Activated T-cell treated with anti-CD3 and anti-CD28 coated beads, Interleukin-2, amount 50 U/mL, for 48 hours (primary cell): ENCODE results near the gene FGD5.
"Not testable (repeated sequence)": the region's sequence is repeated elsewhere in the genome, so short reads cannot be mapped to it uniquely, and the experiment has no call there.

Source experiments
- DNase-seq, 2 experiments: peaks; one replicate each; pipeline ENCODE4 v3.0.0-alpha.2; 2020

The FGD5 gene

DNA sequence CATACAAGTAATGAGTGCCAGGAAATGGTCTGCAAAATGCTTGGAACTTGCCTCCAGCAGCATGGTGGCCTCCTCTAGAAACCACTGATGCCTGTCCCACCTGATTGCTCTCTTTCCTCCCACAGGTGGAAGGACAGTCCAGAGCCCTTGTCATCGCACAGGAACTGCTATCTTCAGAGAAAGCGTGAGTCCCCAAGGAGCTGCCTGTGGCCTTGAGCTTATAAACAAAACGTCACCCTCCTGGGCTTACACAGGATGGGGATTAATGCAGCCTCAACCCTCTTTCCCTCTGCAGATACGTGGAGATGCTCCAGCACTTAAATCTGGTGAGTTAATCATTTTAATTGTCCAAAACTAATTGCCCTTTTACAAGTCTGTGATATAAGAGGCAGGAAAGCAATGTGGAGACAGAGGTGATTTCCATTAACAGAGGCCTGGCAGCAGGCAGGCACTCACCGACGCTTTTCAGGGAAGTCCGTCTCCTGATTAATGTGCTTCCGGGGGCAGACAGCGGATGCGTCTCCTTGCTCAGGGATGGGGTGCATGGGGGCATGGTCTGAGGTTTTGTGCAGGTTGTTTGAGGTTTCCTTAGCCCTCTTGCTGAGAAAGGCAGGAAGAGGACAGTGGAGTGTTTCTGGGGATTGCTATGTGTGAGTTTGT, 61.8 kb downstream of the FGD5 start:
- no peak for DNase-seq

- DNase-seq, result no peak
Measured at GRCh38 chr3:14883226-14883625, 64.5 kb downstream of the FGD5 start.

- DNase-seq, result peak; percentile 38 to 43
Measured at GRCh38 chr3:14884665-14885064, 65.9 kb downstream of the FGD5 start.

GRCh38 chr3:14885307-14885706, 66.5 kb downstream of the FGD5 start:
- peak in 1 of 2 experiments; percentile 32 for DNase-seq

- DNase-seq, result no peak
Measured at GRCh38 chr3:14886101-14886500, 67.3 kb downstream of the FGD5 start.

GRCh38 chr3:14889205-14889604, 70.4 kb downstream of the FGD5 start:
- DNase-seq, result no peak

GRCh38 chr3:14889943-14890342, 71.2 kb downstream of the FGD5 start:
- no peak for DNase-seq

- DNase-seq, result no peak
Measured at GRCh38 chr3:14890476-14890875, 71.7 kb downstream of the FGD5 start.

DNA sequence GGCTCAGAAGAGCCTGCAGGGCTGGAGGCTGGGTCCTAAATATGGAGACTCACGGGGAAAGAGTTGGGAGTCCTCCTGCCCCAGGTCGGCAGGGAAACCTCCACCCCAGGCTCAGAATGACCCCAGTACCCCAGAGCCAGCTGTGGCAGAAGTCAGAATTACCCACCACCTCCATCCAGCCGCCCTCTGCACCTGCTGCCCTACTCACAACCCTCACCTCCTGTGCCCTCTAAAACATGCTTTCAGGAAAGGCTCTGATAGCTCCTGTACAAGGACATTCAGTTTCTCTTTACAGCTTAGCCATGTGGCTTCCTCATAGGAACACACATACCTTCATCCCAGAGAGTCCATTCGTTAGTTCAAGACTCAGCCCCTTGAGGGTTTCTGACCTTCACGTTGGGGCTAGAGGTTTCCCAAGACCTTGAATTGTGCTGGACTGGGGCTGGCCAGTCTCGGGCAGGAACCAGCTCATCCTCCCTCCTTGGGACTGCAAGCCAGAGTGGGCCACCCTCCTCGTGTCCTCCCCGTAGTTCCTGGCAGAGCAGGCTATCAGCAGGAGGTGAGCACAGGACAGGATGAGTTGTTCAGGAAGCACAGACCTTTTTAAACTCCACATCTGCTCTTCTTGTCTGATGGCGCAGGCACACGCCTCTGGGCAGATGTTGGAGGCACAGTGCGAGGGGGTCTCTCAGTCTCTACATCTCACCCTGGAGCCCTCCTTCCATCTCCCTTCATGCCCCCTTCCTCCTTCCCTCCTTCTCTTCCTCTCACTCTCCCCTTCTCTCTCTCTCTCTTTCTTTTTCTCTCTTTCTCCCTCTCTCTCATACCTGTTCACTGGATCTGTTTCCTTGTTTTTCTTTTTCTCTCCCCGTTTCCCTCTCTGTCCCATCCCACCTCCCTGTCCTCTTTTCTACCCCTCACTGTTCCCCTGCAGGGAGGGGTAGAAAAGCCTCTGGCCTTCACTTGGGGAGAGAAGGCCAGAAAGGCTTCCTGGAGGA, 72.7 kb downstream of the FGD5 start:
- DNase-seq, result no peak

GRCh38 chr3:14892226-14892625, 73.5 kb downstream of the FGD5 start:
- no peak for DNase-seq

- DNase-seq, result no peak
Measured at GRCh38 chr3:14894085-14894484, 75.3 kb downstream of the FGD5 start.

GRCh38 chr3:14897266-14897665, 78.5 kb downstream of the FGD5 start:
- no peak for DNase-seq

DNA sequence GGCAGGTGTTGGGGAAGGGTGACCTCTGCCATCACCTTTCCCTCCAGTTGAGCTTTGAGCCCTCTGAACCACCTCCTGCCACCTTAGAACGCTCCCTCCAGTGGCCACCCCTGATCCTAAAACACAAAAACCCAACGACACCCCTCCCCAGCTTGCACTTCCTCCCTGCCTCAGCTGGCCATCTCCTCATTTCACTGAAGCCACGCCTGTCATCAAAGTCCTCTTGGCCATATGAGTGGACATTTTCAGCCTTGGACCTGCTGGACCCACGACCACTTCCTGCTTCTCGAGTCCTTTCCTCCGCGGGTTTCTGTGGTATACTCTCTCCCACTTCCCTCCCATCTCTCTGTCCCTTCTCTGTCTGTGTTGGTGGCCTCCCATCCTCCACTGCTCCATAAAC, 80.2 kb downstream of the FGD5 start:
- DNase-seq, result no peak

- no peak for DNase-seq
Measured at GRCh38 chr3:14899993-14900618, 81.3 kb downstream of the FGD5 start.

GRCh38 chr3:14900881-14901873, 82.4 kb downstream of the FGD5 start:
- DNase-seq, result no peak

DNA sequence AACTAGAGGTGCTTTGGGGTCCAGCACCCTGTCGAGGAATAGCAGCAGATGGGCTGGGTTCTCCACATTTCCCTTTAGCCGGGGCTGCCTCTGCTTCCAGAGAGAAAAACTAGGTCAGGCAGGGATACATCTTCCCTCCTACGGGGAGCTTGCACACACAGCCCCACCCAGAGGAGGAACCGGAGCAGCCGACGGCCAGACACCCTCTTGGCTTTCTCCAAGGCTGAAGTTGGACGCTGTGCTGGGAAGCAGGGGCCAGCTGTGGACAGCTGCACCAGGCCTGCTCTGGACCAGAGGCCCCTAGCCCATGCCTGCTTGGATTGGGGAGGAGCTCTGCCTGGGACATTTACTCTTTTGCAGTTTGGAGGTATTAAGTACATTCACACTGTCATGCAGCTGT, 84.0 kb downstream of the FGD5 start:
- no peak for DNase-seq

GRCh38 chr3:14903501-14903900, 84.7 kb downstream of the FGD5 start:
- not testable (repeated sequence) for DNase-seq

DNA sequence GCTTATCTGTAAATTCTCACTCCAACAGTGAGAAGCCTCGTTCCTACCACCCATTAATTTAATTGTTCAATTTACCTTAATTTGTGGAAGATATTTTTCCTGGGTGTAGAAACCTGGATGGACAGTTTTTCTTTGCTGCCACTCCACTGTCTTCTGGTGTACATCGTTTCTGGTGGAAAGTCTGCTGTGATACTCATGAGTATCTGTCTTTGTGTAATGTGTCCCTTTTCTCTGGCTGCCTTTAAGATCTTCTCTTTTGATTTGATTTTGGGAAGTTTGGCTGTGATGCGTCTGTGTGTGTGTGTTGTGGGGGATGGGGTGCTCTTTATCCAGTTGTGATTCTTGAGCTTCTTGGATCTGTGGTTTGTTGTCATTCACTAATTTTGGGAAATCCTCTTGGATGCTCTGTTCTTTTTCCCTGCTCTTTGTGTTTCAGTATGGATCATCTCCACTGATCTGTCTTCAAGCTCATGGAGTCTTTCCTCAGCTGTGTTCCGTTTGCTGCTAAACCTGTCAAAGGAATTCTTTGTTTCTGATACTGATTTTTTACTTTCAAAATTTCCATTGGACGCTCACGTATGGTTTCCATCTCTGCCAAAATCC, 86.4 kb downstream of the FGD5 start:
- DNase-seq, result no peak

GRCh38 chr3:14906355-14906971, 87.7 kb downstream of the FGD5 start:
- DNase-seq, result no peak

- DNase-seq, result no peak
Measured at GRCh38 chr3:14907043-14907966, 88.5 kb downstream of the FGD5 start.
